SU-DHL-6 (cell line): Measurements from ENCODE around the gene SRPK1.

Experiments used
- H2AFZ ChIP-seq: fragments of 200-600 bp; sonication (generic); 2 replicates; pipeline ENCODE4 v1.6.1; 2014; ENCODE audit warnings: low read depth, mild to moderate bottlenecking, moderate library complexity, mixed read lengths, antibody characterized with exemption, low read length; ENCODE audit not compliant: severe bottlenecking
- H3F3A ChIP-seq: fragments of 200-600 bp; shearing (Covaris generic); 2 replicates; pipeline ENCODE4 v1.6.0; 2016; ENCODE audit warnings: antibody characterized with exemption, mild to moderate bottlenecking; ENCODE audit not compliant: insufficient read depth
- H3K27ac ChIP-seq: fragments of 200-600 bp; sonication (generic); 2 replicates; pipeline ENCODE4 v1.5.1; 2016; ENCODE audit warnings: low read depth, mild to moderate bottlenecking, low read length, moderate library complexity, mixed read lengths
- H3K27me3 ChIP-seq: fragments of 200-600 bp; sonication (generic), shearing (Covaris generic); 2 replicates; pipeline ENCODE4 v1.6.0; 2014; ENCODE audit warnings: mild to moderate bottlenecking, low read length
- H3K36me3 ChIP-seq: fragments of 200-600 bp; sonication (generic); 2 replicates; pipeline ENCODE4 v1.6.1; 2014; ENCODE audit warnings: mild to moderate bottlenecking, low read length, mixed read lengths
- H3K4me2 ChIP-seq: fragments of 300-600, 200-600 bp; shearing (Covaris generic), sonication (generic); 2 replicates; pipeline ENCODE4 v1.6.0; 2014; ENCODE audit warnings: low read length, low read depth, mild to moderate bottlenecking; ENCODE audit not compliant: poor library complexity, severe bottlenecking
- H3K4me3 ChIP-seq: fragments of 200-600 bp; sonication (generic); 2 replicates; pipeline ENCODE4 v1.5.1; 2014; ENCODE audit warnings: antibody characterized with exemption, low read length, mild to moderate bottlenecking, mixed read lengths; ENCODE audit not compliant: insufficient read depth, poor library complexity, severe bottlenecking
- H3K79me2 ChIP-seq: fragments of 200-600 bp; sonication (generic); 2 replicates; pipeline ENCODE4 v1.6.1; 2014; ENCODE audit warnings: mild to moderate bottlenecking, low read length, moderate library complexity; ENCODE audit not compliant: insufficient read depth
- H3K9ac ChIP-seq: fragments of 200-600 bp; sonication (generic); 2 replicates; pipeline ENCODE4 v1.7.0; 2014; ENCODE audit warnings: mild to moderate bottlenecking, low read length
- H3K9me2 ChIP-seq: fragments of 200-600 bp; sonication (generic); replicated peaks from 2 replicates; pipeline ENCODE4 v1.6.1; 2014; ENCODE audit warnings: low read length; ENCODE audit not compliant: insufficient read depth
- H3K9me3 ChIP-seq: fragments of 200-600 bp; sonication (generic); 2 replicates; pipeline ENCODE4 v1.6.1; 2014; ENCODE audit warnings: low read length, mixed read lengths; ENCODE audit not compliant: insufficient read depth
- H4K20me1 ChIP-seq: fragments of 200-600 bp; sonication (generic); 2 replicates; pipeline ENCODE4 v1.6.1; 2014; ENCODE audit warnings: low read depth, mild to moderate bottlenecking, antibody characterized with exemption, low read length, moderate library complexity, mixed read lengths
- CTCF ChIP-seq: fragments of 200-600 bp; sonication (generic); IDR thresholded peaks from one replicate; pipeline ENCODE4 v1.5.1; 2017; ENCODE audit warnings: antibody characterized with exemption, mild to moderate bottlenecking, low read length, moderate library complexity; ENCODE audit not compliant: insufficient read depth, poor library complexity, severe bottlenecking
- EZH2phosphoT487 ChIP-seq: fragments of 200-600 bp; sonication (generic), shearing (Covaris generic); conservative IDR thresholded peaks from 2 replicates; pipeline ENCODE4 v1.6.1; 2018; ENCODE audit warnings: mild to moderate bottlenecking, antibody characterized with exemption, low read length, moderate library complexity, mixed read lengths

The SRPK1 gene

DNA sequence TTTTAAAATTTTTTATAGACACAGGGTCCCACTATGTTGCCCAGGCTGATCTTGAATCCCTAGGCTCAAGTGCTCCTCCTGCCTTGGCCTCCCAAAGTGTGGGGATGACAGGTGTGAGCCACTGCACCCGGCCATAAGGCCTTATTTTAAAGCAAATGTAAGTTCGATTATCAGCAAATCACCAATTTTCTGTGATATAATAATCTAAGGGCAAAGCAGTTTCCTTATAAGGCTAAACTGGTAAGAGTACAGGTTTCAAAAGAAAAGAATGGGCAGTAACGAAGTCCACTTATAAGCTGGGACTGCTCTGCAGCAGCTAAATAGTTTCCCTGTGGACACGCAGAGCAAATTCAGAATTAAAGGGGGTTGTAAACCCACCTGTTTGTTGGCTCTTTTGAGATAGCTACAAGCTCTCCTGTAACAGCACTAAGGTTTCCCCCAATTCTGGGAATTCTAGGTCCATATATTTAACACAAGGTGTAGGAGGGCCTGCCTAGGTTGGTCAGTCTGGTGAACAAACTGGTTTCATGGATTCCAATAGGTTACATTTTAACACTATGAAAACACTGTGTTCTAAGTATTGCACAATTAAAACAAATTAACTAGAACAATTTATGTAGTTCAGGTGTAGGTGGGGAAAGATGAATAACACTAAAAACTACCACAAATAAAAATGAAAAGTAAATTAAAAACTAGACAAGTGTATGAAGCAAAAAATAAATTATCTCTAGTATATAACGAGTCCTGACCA lies 89.5 kb downstream of the SRPK1 start:
- Histone ChIP-seq H3K27me3 (no peaks in the 10 kb centered on the region), H3K9me3 (no peaks in the 10 kb centered on the region), H4K20me1 (no peaks in the 10 kb centered on the region), H3K79me2 (no peaks in the 10 kb centered on the region), H3F3A (peaks cover 9% of the 10 kb centered on the region; the same call in 1 of the 2 replicates), H3K27ac (no peak overlapping the region), H3K9ac (no peak overlapping the region), H2AFZ (no peak overlapping the region), H3K4me3 (no peak overlapping the region), H3K4me2 (no peak overlapping the region), H3K9me2 (no peaks in the 10 kb centered on the region), H3K36me3 (peaks cover 28% of the 10 kb centered on the region)
- TF ChIP-seq CTCF (no peak), EZH2phosphoT487 (no peak)

DNA sequence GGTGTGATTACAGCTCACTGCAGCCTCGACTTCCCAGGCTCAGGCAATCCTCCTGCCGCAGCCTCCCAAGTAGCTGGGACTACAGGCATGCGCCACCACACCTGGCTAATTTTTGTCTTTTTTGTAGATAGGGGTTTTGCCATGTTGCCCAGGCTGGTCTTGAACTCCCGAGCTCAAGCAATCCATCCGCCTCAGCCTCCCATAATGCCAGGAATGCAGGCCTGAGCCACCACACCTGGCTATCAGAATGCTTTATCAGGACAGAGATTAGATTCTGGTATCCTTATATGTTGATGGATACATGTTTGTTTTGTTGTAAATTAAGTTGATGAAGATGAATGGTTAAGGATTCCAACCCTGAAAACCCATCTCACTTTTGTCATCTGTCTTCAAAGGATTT lies 91.6 kb downstream of the SRPK1 start:
- no peak overlapping the region for H2AFZ ChIP-seq
- no peaks in the 10 kb centered on the region for H3K27me3 ChIP-seq
- no peak overlapping the region for H3K27ac ChIP-seq
- peaks cover 6% of the 10 kb centered on the region; the same call in 1 of the 2 replicates for H3F3A ChIP-seq
- H3K36me3 ChIP-seq: peaks cover 15% of the 10 kb centered on the region
- no peak overlapping the region for H3K4me3 ChIP-seq
- H3K9me2 ChIP-seq: no peaks in the 10 kb centered on the region
- no peak overlapping the region for H3K9ac ChIP-seq
- H3K4me2 ChIP-seq: no peak overlapping the region
- TF ChIP-seq EZH2phosphoT487: no peak
- no peak for TF ChIP-seq CTCF
- H4K20me1 ChIP-seq: no peaks in the 10 kb centered on the region
- no peaks in the 10 kb centered on the region for H3K79me2 ChIP-seq
- no peaks in the 10 kb centered on the region for H3K9me3 ChIP-seq

- Histone ChIP-seq H3K4me2 (no peak overlapping the region), H4K20me1 (no peaks in the 10 kb centered on the region), H3K36me3 (no peaks in the 10 kb centered on the region), H3K9me2 (no peaks in the 10 kb centered on the region), H3F3A (no peaks in the 10 kb centered on the region), H3K4me3 (no peak overlapping the region), H3K9ac (no peak overlapping the region), H3K27me3 (no peaks in the 10 kb centered on the region), H3K9me3 (no peaks in the 10 kb centered on the region), H2AFZ (no peak overlapping the region), H3K27ac (no peak overlapping the region), H3K79me2 (no peaks in the 10 kb centered on the region)
- no peak for TF ChIP-seq CTCF
- TF ChIP-seq EZH2phosphoT487: no peak
Observed at GRCh38 chr6:35824552-35825192, 96.2 kb downstream of the SRPK1 start.
